OCI-LY1 (cell line): Measurements from ENCODE around the gene NCS1.

Source experiments
- CTCF ChIP-seq: fragments of 200-600 bp; sonication (generic), shearing (Covaris generic); IDR thresholded peaks from 2 replicates; pipeline ENCODE4 v1.5.1; 2017; ENCODE audit warnings: mild to moderate bottlenecking, antibody characterized with exemption, low read length, moderate library complexity, mixed read lengths
- EZH2 ChIP-seq: fragments of 200-600 bp; sonication (generic), shearing (Covaris generic); IDR thresholded peaks from 2 replicates; pipeline ENCODE4 v1.8.0; 2017; ENCODE audit warnings: borderline replicate concordance, mixed run types, mild to moderate bottlenecking, antibody characterized with exemption, low read length, moderate library complexity, mixed read lengths

- no peak for TF ChIP-seq EZH2
- TF ChIP-seq CTCF, result no peak
Measured at GRCh38 chr9:130126721-130127433, 45.3 kb upstream of the NCS1 start.
